ENCODE data around the gene CNIH1. TPM values are rescaled to one million over a fixed set of nuclear protein-coding genes. Genes with fewer than 3 reads are reported as not detected.

CNIH1 gene
- total and polyA plus RNA-seq, 2 of the 13 experiments (the other 11 are each of a cell fraction or from before 2014, with no cell fraction given): 166 to 421 TPM

DNA sequence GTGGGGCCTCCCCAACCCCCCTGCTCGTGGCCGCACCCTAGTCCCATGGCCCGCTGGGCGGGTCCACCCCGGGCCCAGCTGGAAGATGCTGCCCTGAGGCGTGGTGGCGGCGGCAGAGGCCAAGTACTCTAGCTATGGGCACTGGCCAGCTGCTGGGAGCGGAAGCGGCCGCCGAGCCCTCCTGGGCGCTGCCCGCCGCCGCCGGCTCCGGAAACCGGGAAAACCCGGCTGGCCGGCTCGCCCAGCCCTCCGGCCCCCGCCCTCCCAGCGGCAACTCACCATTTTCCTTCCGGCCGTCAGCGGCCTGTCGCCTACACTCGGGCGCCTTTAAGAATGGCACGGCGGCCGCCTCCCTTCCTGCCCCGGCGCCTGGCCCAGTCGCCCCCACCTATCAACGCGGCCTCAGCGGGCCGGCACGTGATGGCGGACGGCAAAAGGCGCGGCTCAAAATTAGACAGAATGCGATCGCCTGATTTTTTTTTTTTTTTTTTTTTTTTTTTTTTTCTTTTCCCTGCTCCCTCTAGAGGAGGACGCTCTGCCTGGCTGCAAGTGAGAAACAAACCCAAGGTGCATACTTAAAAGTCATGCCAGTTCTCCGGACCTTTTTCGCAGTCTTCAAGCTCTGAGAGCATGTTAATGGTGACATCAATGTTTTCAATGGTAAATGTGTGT lies 47.6 kb upstream of the CNIH1 start, which contains the start of gene GMFB (continued):
- TF ChIP-seq TCF12 (IDR thresholded peaks at IDR 0.05) (no peak), TCF12 (CRISPR knock-in tag; IDR thresholded peaks at IDR 0.05) (peak; percentile 40; the same call in 1 of the 2 replicates), ZMAT5 (CRISPR knock-in tag; IDR thresholded peaks at IDR 0.05; ENCODE audit: borderline replicate concordance, low read depth) (no peak), PHF5A (CRISPR knock-in tag; IDR thresholded peaks at IDR 0.05; ENCODE audit: low read depth, unreplicated experiment) (no peak), ZNF776 (CRISPR knock-in tag; IDR thresholded peaks at IDR 0.05) (peak; percentile 73; the same call in 1 of the 2 replicates), ZNF605 (CRISPR knock-in tag; IDR thresholded peaks at IDR 0.05) (peak; percentile 12; the same call in 1 of the 2 replicates), SMARCC2 (IDR thresholded peaks at IDR 0.05) (no peak), ZNF451 (CRISPR knock-in tag; IDR thresholded peaks at IDR 0.05) (0 out of 2 replicates have a peak, but pooled peaks have one; percentile 55), KLF6 (CRISPR knock-in tag; IDR thresholded peaks at IDR 0.05) (peak; percentile 83), CHCHD3 (CRISPR knock-in tag; IDR thresholded peaks at IDR 0.05) (no peak), ZNF484 (CRISPR knock-in tag; IDR thresholded peaks at IDR 0.05; ENCODE audit: borderline replicate concordance, low read depth) (no peak), SRSF4 (IDR thresholded peaks at IDR 0.05; ENCODE audit: low read depth, low read length, poor library complexity, severe bottlenecking) (peak; percentile 53), HNRNPL (IDR thresholded peaks at IDR 0.05; ENCODE audit: low read depth, low read length) (peak; percentile 74), PLRG1 (conservative IDR thresholded peaks at IDR 0.05) (no peak), SP1 (IDR thresholded peaks at IDR 0.05) (no peak), SP1 (CRISPR knock-in tag; IDR thresholded peaks at IDR 0.05) (peak; percentile 42; the same call in 1 of the 2 replicates), ZNF318 (CRISPR knock-in tag; IDR thresholded peaks at IDR 0.05) (no peak), NCOA1 (CRISPR knock-in tag; IDR thresholded peaks at IDR 0.05) (0 out of 2 replicates have a peak, but pooled peaks have one; percentile 35), CHD4 (IDR thresholded peaks at IDR 0.05; ENCODE audit: borderline replicate concordance, low read length) (no peak), ZNF879 (CRISPR knock-in tag; IDR thresholded peaks at IDR 0.05) (peak; percentile 67; the same call in 1 of the 2 replicates), ZNF709 (CRISPR knock-in tag; IDR thresholded peaks at IDR 0.05) (peak; percentile 79; the same call in 1 of the 2 replicates)
- TF ChIP-seq, protein P1, sequence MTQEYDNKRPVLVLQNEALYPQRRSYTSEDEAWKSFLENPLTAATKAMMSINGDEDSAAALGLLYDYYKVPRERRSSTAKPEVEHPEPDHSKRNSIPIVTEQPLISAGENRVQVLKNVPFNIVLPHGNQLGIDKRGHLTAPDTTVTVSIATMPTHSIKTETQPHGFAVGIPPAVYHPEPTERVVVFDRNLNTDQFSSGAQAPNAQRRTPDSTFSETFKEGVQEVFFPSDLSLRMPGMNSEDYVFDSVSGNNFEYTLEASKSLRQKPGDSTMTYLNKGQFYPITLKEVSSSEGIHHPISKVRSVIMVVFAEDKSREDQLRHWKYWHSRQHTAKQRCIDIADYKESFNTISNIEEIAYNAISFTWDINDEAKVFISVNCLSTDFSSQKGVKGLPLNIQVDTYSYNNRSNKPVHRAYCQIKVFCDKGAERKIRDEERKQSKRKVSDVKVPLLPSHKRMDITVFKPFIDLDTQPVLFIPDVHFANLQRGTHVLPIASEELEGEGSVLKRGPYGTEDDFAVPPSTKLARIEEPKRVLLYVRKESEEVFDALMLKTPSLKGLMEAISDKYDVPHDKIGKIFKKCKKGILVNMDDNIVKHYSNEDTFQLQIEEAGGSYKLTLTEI (CRISPR knock-in tag; conservative IDR thresholded peaks at IDR 0.05): no peak

All from HepG2 (cell line).